ENCODE results near the gene MPDZ.

MPDZ gene

GRCh38 chr9:13076616-13077015 lies 202.9 kb downstream of the MPDZ start:
- DNase-seq, result no peak

GRCh38 chr9:13071921-13072320 lies 207.6 kb downstream of the MPDZ start:
- DNase-seq, result no peak

GRCh38 chr9:13070612-13071595 lies 208.6 kb downstream of the MPDZ start:
- no peak for DNase-seq

GRCh38 chr9:13069498-13069897 lies 210.0 kb downstream of the MPDZ start:
- DNase-seq, result no peak

- no peak for DNase-seq
These were observed 214.8 kb downstream of the MPDZ start for GRCh38 chr9:13064676-13065075.

GRCh38 chr9:13063880-13064459 lies 215.5 kb downstream of the MPDZ start:
- DNase-seq, result no peak

- no peak for DNase-seq
These were observed 218.1 kb downstream of the MPDZ start for GRCh38 chr9:13061390-13061789.

All from SHP77 treated with DMSO at 0.1 percent for 48 hours (cell line).